ENCODE measurements around the gene EXOSC6. TPM values are rescaled to one million over a fixed set of nuclear protein-coding genes. Genes with fewer than 3 reads are reported as not detected.

Gene EXOSC6
- total RNA-seq, 1 experiment from 2014 or later = 19.3 TPM

GRCh38 chr16:70258946-70259345 lies 7.2 kb upstream of the EXOSC6 start:
- POLR2A ChIA-PET = no interaction called here
- CTCF ChIA-PET = no interaction called here
- ATAC-seq = no peak

DNA sequence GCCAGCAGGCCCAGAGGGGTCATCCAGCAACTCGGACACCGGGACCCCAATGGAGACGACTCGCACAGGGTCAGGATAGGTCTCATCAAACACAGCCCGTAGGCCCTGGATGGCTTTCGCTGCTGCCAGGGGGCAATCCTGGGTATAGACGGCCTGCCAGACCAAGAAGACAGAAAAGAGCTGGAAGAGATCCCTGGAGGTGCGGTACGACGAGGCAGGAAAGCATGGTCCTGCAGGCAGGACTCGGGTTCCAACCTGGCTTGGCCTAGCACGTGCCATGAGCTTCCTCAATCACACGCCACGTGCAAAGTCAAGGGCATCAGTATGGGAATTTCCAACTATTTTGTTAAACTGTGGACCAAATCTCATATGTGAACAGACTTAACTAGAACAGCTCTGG lies 6.3 kb upstream of the EXOSC6 start:
- in situ Hi-C loops (cut with HindIII; ENCODE audit: low pct_unique_long_range_greater_than_20kb, low sequenced_read_pairs) = no loop called here
- ATAC-seq (no peak), DNase-seq (ENCODE audit: low read depth, low spot score) (no peak)
- H3K27ac ChIP-seq (ENCODE audit: low read length) = no peak overlapping the region
- H3K27me3 ChIP-seq (ENCODE audit: control insufficient read depth, insufficient read depth, low read length) = no peaks in the 10 kb centered on the region
- H3K9me3 ChIP-seq (ENCODE audit: control insufficient read depth, insufficient read depth, low read depth, low read length) = no peaks in the 10 kb centered on the region
- H3K4me1 ChIP-seq (ENCODE audit: control insufficient read depth, insufficient read depth, low read length) = no peaks in the 10 kb centered on the region
- TF ChIP-seq, protein P1, sequence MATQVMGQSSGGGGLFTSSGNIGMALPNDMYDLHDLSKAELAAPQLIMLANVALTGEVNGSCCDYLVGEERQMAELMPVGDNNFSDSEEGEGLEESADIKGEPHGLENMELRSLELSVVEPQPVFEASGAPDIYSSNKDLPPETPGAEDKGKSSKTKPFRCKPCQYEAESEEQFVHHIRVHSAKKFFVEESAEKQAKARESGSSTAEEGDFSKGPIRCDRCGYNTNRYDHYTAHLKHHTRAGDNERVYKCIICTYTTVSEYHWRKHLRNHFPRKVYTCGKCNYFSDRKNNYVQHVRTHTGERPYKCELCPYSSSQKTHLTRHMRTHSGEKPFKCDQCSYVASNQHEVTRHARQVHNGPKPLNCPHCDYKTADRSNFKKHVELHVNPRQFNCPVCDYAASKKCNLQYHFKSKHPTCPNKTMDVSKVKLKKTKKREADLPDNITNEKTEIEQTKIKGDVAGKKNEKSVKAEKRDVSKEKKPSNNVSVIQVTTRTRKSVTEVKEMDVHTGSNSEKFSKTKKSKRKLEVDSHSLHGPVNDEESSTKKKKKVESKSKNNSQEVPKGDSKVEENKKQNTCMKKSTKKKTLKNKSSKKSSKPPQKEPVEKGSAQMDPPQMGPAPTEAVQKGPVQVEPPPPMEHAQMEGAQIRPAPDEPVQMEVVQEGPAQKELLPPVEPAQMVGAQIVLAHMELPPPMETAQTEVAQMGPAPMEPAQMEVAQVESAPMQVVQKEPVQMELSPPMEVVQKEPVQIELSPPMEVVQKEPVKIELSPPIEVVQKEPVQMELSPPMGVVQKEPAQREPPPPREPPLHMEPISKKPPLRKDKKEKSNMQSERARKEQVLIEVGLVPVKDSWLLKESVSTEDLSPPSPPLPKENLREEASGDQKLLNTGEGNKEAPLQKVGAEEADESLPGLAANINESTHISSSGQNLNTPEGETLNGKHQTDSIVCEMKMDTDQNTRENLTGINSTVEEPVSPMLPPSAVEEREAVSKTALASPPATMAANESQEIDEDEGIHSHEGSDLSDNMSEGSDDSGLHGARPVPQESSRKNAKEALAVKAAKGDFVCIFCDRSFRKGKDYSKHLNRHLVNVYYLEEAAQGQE (IDR thresholded peaks at IDR 0.05; ENCODE audit: insufficient read depth in 1 of 2, low read depth in 2 of 2, low read length in 1 of 2) = no peak
- TF ChIP-seq, protein P2, sequence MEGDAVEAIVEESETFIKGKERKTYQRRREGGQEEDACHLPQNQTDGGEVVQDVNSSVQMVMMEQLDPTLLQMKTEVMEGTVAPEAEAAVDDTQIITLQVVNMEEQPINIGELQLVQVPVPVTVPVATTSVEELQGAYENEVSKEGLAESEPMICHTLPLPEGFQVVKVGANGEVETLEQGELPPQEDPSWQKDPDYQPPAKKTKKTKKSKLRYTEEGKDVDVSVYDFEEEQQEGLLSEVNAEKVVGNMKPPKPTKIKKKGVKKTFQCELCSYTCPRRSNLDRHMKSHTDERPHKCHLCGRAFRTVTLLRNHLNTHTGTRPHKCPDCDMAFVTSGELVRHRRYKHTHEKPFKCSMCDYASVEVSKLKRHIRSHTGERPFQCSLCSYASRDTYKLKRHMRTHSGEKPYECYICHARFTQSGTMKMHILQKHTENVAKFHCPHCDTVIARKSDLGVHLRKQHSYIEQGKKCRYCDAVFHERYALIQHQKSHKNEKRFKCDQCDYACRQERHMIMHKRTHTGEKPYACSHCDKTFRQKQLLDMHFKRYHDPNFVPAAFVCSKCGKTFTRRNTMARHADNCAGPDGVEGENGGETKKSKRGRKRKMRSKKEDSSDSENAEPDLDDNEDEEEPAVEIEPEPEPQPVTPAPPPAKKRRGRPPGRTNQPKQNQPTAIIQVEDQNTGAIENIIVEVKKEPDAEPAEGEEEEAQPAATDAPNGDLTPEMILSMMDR (IDR thresholded peaks at IDR 0.05) = no peak
- TF ChIP-seq POLR2AphosphoS5 (IDR thresholded peaks at IDR 0.05; ENCODE audit: low read depth, low read length) = no peak
- no peak for TF ChIP-seq SIN3A (IDR thresholded peaks at IDR 0.05; ENCODE audit: borderline replicate concordance, insufficient read depth, low read depth, low read length)
- no peak for TF ChIP-seq TCF7L2 (IDR thresholded peaks at IDR 0.05; ENCODE audit: low read depth, low read length)
- peaks cover 11% of the 10 kb centered on the region for H3K36me3 ChIP-seq (ENCODE audit: control insufficient read depth, insufficient read depth, low read length)
- CTCF ChIA-PET = no interaction called here
- no peak overlapping the region for H3K4me3 ChIP-seq (ENCODE audit: low read depth in 2 of 2, low read length in 2 of 2)
- BruUV-seq (replicated peaks) = no TSS peak
- intact Hi-C loops (cut with micrococcal nuclease; ENCODE audit: unreplicated experiment) = no loop called here
- POLR2A ChIA-PET = no interaction called here

More at GRCh38 chr16:70258946-70259345, 7.2 kb upstream of the EXOSC6 start:
- Histone ChIP-seq H3K4me1 (ENCODE audit: control insufficient read depth, insufficient read depth, low read length) (no peaks in the 10 kb centered on the region), H3K27me3 (ENCODE audit: control insufficient read depth, insufficient read depth, low read length) (no peaks in the 10 kb centered on the region), H3K4me3 (ENCODE audit: low read depth in 2 of 2, low read length in 2 of 2) (no peak overlapping the region), H3K9me3 (ENCODE audit: control insufficient read depth, insufficient read depth, low read depth, low read length) (no peaks in the 10 kb centered on the region), H3K27ac (ENCODE audit: low read length) (no peak overlapping the region), H3K36me3 (ENCODE audit: control insufficient read depth, insufficient read depth, low read length) (peaks cover 13% of the 10 kb centered on the region)
- intact Hi-C loops (cut with micrococcal nuclease; ENCODE audit: unreplicated experiment) = no loop called here
- BruUV-seq (replicated peaks) = no TSS peak
- TF ChIP-seq, protein P2 (IDR thresholded peaks at IDR 0.05) = no peak
- no peak for TF ChIP-seq SIN3A (IDR thresholded peaks at IDR 0.05; ENCODE audit: borderline replicate concordance, insufficient read depth, low read depth, low read length)
- no peak for TF ChIP-seq POLR2AphosphoS5 (IDR thresholded peaks at IDR 0.05; ENCODE audit: low read depth, low read length)
- no peak for TF ChIP-seq TCF7L2 (IDR thresholded peaks at IDR 0.05; ENCODE audit: low read depth, low read length)
- TF ChIP-seq, protein P1 (IDR thresholded peaks at IDR 0.05; ENCODE audit: insufficient read depth in 1 of 2, low read depth in 2 of 2, low read length in 1 of 2) = no peak
- no peak for DNase-seq (ENCODE audit: low read depth, low spot score)
- in situ Hi-C loops (cut with HindIII; ENCODE audit: low pct_unique_long_range_greater_than_20kb, low sequenced_read_pairs) = no loop called here
